MCF 10A (cell line): ENCODE measurements around the gene P2RY8. TPM values are rescaled to one million over a fixed set of nuclear protein-coding genes. Genes with fewer than 3 reads are reported as not detected.

Experiments used
- BruUV-seq: library from RNA; stranded (reverse); fragments of 400-500 nt; replicated peaks from 2 replicates; lab custom pipeline; 2021; lab: Mats Ljungman, UMichigan
- CTCF ChIA-PET: fragments of 300-600 bp; sonication (Branson Sonifier 250); formaldehyde crosslinking; extraction: SDS; loops from one replicate; lab custom pipeline; 2021; ENCODE audit warnings: antibody characterized with exemption, inconsistent platforms; lab: Yijun Ruan, JAX
- POLR2A ChIA-PET: fragments of 300-600, 350-650 bp; sonication (Branson Sonifier 250); formaldehyde crosslinking; extraction: SDS; loops from one replicate; lab custom pipeline; 2020; ENCODE audit warnings: antibody characterized with exemption, inconsistent platforms; lab: Yijun Ruan, JAX
- DNase-seq: peaks from one replicate; pipeline ENCODE4 v3.0.0-alpha.2; 2018; ENCODE audit not compliant: unreplicated experiment
- H3K27ac Mint-ChIP-seq: one replicate; pipeline ENCODE4 v1.8.0; 2022; ENCODE audit warnings: mild to moderate bottlenecking, low read depth, mixed read lengths; ENCODE audit not compliant: unreplicated experiment
- H3K27me3 Mint-ChIP-seq: one replicate; pipeline ENCODE4 v1.8.0; 2022; ENCODE audit warnings: mixed read lengths; ENCODE audit not compliant: insufficient read depth, unreplicated experiment
- H3K36me3 Mint-ChIP-seq: one replicate; pipeline ENCODE4 v1.8.0; 2022; ENCODE audit warnings: mild to moderate bottlenecking, moderate library complexity, mixed read lengths; ENCODE audit not compliant: insufficient read depth, unreplicated experiment
- H3K4me1 Mint-ChIP-seq: one replicate; pipeline ENCODE4 v1.8.0; 2022; ENCODE audit warnings: mixed read lengths; ENCODE audit not compliant: insufficient read depth, unreplicated experiment
- H3K4me3 Mint-ChIP-seq: one replicate; pipeline ENCODE4 v1.8.0; 2022; ENCODE audit warnings: mild to moderate bottlenecking, moderate library complexity, mixed read lengths; ENCODE audit not compliant: unreplicated experiment
- H3K9me3 Mint-ChIP-seq: one replicate; pipeline ENCODE4 v1.8.0; 2022; ENCODE audit warnings: mixed read lengths; ENCODE audit not compliant: unreplicated experiment
- CTCF ChIP-seq: fragments of 200-600 bp; IDR thresholded peaks from one replicate; pipeline ENCODE4 v1.8.0; 2022; ENCODE audit warnings: antibody characterized with exemption, mild to moderate bottlenecking; ENCODE audit not compliant: unreplicated experiment
- intact Hi-C: fragments of 100-400 bp; cut with micrococcal nuclease; formaldehyde crosslinking; loops from 2 replicates; pipeline ENCODE4 v1.14.1; 2022
- total RNA-seq: library from RNA; stranded (reverse); gene quantifications from 2 replicates; pipeline ENCODE4 v1.2.3, GENCODE V29; 2022

The P2RY8 gene
- total RNA-seq, 1 experiment from 2014 or later, result not detected

GRCh38 chrX:1462110-1462509 lies 74.9 kb downstream of the P2RY8 start:
- no peak overlapping the region for H3K27ac Mint-ChIP-seq
- no peaks in the 10 kb centered on the region for H3K9me3 Mint-ChIP-seq

GRCh38 chrX:1455948-1456280 lies 81.1 kb downstream of the P2RY8 start:
- intact Hi-C loops, result no loop called here
- no peaks in the 10 kb centered on the region for H3K9me3 Mint-ChIP-seq
- no TSS peak for BruUV-seq
- TF ChIP-seq CTCF, result no peak
- H3K36me3 Mint-ChIP-seq, result peaks cover 13% of the 10 kb centered on the region
- no peak overlapping the region for H3K27ac Mint-ChIP-seq
- ChIA-PET POLR2A (no interaction called here), CTCF (no interaction called here)
- H3K4me3 Mint-ChIP-seq, result no peak overlapping the region
- no peak for DNase-seq
- peaks cover 7% of the 10 kb centered on the region for H3K4me1 Mint-ChIP-seq
- H3K27me3 Mint-ChIP-seq, result no peaks in the 10 kb centered on the region

More at GRCh38 chrX:1462110-1462509, 74.9 kb downstream of the P2RY8 start:
- H3K27me3 Mint-ChIP-seq, result peaks cover 28% of the 10 kb centered on the region
- no TSS peak for BruUV-seq
- H3K36me3 Mint-ChIP-seq, result no peaks in the 10 kb centered on the region
- H3K4me3 Mint-ChIP-seq, result no peak overlapping the region
- peaks cover 5% of the 10 kb centered on the region for H3K4me1 Mint-ChIP-seq
- CTCF ChIA-PET, result no interaction called here
- intact Hi-C loops, result no loop called here
- no peak for DNase-seq
- TF ChIP-seq CTCF, result no peak
- POLR2A ChIA-PET, result no interaction called here

- Mint-ChIP-seq H3K27ac (no peak overlapping the region), H3K9me3 (peaks cover 3% of the 10 kb centered on the region), H3K27me3 (no peaks in the 10 kb centered on the region), H3K36me3 (peaks cover 13% of the 10 kb centered on the region), H3K4me1 (peaks cover 7% of the 10 kb centered on the region), H3K4me3 (peak overlapping the region; percentile 33)
- DNase-seq, result peak; percentile 81
- ChIA-PET CTCF (no interaction called here), POLR2A (no interaction called here)
- no TSS peak for BruUV-seq
- TF ChIP-seq CTCF, result peak; percentile 94
- intact Hi-C loops, result loop anchor here (1.0 to 5.0 kb wide), 5 partner anchors 61 to 1158 kb away; partner anchors contain the start of gene SLC25A6
Measured at GRCh38 chrX:1453951-1454785, 82.8 kb downstream of the P2RY8 start.

- Mint-ChIP-seq H3K27me3 (no peaks in the 10 kb centered on the region), H3K36me3 (peaks cover 13% of the 10 kb centered on the region), H3K9me3 (peaks cover 8% of the 10 kb centered on the region), H3K4me1 (peaks cover 7% of the 10 kb centered on the region), H3K27ac (peak overlapping the region; percentile 83), H3K4me3 (peak overlapping the region; percentile 87)
- DNase-seq, result no peak
- TF ChIP-seq CTCF, result no peak
- POLR2A ChIA-PET, result no interaction called here
- no TSS peak for BruUV-seq
- intact Hi-C loops, result loop anchor here (2.0 to 5.0 kb wide), 3 partner anchors 61 to 1159 kb away; partner anchors contain the start of gene SLC25A6
- CTCF ChIA-PET, result no interaction called here
Measured at GRCh38 chrX:1453395-1453783, 83.6 kb downstream of the P2RY8 start.
